ENCODE results near the gene CACUL1. TPM values are rescaled to one million over a fixed set of nuclear protein-coding genes. Genes with fewer than 3 reads are reported as not detected.

The CACUL1 gene
- total RNA-seq, 1 experiment from 2014 or later, result 31.9 TPM

DNA sequence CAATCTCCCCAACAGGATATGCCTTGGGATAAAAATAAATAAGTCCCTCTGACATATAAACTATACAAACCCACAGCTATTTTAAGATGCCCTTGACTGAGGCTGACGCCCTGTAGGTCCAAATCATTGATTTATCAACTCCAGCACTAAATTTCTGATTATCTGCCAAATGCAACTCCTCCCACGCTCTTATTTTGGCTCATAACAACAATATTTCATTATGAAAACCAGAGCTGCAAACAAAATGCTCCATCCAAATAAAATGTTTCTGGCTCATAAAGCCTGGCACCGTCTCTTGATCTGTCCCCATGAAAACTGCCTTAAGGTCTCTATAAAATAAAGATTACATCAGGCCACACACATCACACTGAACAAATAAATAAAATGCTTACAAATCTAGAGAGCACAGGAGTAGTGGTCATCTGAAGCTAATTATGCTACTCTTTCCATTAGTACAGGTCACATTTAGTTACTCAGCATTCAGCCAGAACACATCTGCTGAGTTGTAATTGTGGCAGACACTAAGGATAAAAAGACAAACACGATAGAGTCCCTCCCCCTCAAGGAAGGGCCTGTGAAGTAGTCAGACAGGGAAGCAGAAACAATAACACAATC, 28.8 kb downstream of the CACUL1 start:
- intact Hi-C loops (cut with micrococcal nuclease; ENCODE audit: unreplicated experiment), result no loop called here
- ChIA-PET CTCF (no interaction called here), POLR2A (ENCODE audit: low non-redundant PET) (interaction anchor here (0.6 kb wide), 1 partner anchor 744 kb away, joined by 3 read pairs; no protein-coding TSS in a partner anchor)
- no peaks in the 10 kb centered on the region for H3K27me3 ChIP-seq (replicated peaks; ENCODE audit: insufficient read depth, low read depth, low read length, poor library complexity)
- no TSS peak for BruUV-seq (replicated peaks)
- H3K9me3 ChIP-seq (ENCODE audit: low read depth, low read length, poor library complexity, severe bottlenecking), result no peaks in the 10 kb centered on the region
- no peak overlapping the region for H3K27ac ChIP-seq (ENCODE audit: low read depth, low read length, poor library complexity, severe bottlenecking)
- H3K36me3 ChIP-seq (ENCODE audit: insufficient read depth, low read length, poor library complexity, severe bottlenecking), result no peaks in the 10 kb centered on the region
- TF ChIP-seq, protein P1, sequence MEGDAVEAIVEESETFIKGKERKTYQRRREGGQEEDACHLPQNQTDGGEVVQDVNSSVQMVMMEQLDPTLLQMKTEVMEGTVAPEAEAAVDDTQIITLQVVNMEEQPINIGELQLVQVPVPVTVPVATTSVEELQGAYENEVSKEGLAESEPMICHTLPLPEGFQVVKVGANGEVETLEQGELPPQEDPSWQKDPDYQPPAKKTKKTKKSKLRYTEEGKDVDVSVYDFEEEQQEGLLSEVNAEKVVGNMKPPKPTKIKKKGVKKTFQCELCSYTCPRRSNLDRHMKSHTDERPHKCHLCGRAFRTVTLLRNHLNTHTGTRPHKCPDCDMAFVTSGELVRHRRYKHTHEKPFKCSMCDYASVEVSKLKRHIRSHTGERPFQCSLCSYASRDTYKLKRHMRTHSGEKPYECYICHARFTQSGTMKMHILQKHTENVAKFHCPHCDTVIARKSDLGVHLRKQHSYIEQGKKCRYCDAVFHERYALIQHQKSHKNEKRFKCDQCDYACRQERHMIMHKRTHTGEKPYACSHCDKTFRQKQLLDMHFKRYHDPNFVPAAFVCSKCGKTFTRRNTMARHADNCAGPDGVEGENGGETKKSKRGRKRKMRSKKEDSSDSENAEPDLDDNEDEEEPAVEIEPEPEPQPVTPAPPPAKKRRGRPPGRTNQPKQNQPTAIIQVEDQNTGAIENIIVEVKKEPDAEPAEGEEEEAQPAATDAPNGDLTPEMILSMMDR (conservative IDR thresholded peaks at IDR 0.05; ENCODE audit: low read depth, low read length), result no peak
- no peak for TF ChIP-seq EZH2 (IDR thresholded peaks at IDR 0.05; ENCODE audit: borderline replicate concordance, low read depth, low read length, poor library complexity, severe bottlenecking)
- DNase-seq (ENCODE audit: low spot score), result no peak
- no peak overlapping the region for H3K4me3 ChIP-seq (ENCODE audit: low read depth, low read length, poor library complexity, severe bottlenecking)
- no peaks in the 10 kb centered on the region for H3K4me1 ChIP-seq (ENCODE audit: insufficient read depth, low read length, poor library complexity, severe bottlenecking)

DNA sequence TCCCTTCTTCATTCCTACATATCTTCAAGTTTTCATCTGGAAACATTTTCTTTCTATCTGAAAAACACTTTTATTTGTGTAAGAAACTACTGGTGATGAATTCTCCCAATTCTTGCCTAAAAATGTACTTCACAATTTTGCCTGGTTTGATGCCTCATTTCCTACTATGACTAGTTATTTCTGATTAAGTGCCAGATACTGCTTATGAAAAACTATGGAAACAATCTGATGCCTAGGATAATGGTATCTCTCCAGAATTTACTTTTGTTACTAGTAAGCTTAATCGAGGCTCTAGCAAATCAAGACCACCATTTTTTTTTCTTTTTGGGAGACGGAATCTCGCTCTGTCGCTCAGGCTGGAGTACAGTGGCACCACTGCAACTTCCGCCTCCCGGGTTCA, 31.3 kb downstream of the CACUL1 start:
- no TSS peak for BruUV-seq (replicated peaks)
- H3K4me3 ChIP-seq (ENCODE audit: low read depth, low read length, poor library complexity, severe bottlenecking), result no peak overlapping the region
- H3K36me3 ChIP-seq (ENCODE audit: insufficient read depth, low read length, poor library complexity, severe bottlenecking), result no peaks in the 10 kb centered on the region
- no peaks in the 10 kb centered on the region for H3K9me3 ChIP-seq (ENCODE audit: low read depth, low read length, poor library complexity, severe bottlenecking)
- ChIA-PET POLR2A (ENCODE audit: low non-redundant PET) (no interaction called here), CTCF (no interaction called here)
- H3K27ac ChIP-seq (ENCODE audit: low read depth, low read length, poor library complexity, severe bottlenecking), result no peak overlapping the region
- no peaks in the 10 kb centered on the region for H3K4me1 ChIP-seq (ENCODE audit: insufficient read depth, low read length, poor library complexity, severe bottlenecking)
- TF ChIP-seq, protein P1 (conservative IDR thresholded peaks at IDR 0.05; ENCODE audit: low read depth, low read length), result no peak
- TF ChIP-seq EZH2 (IDR thresholded peaks at IDR 0.05; ENCODE audit: borderline replicate concordance, low read depth, low read length, poor library complexity, severe bottlenecking), result no peak
- intact Hi-C loops (cut with micrococcal nuclease; ENCODE audit: unreplicated experiment), result no loop called here
- H3K27me3 ChIP-seq (replicated peaks; ENCODE audit: insufficient read depth, low read depth, low read length, poor library complexity), result no peaks in the 10 kb centered on the region
- no peak for DNase-seq (ENCODE audit: low spot score)

DNA sequence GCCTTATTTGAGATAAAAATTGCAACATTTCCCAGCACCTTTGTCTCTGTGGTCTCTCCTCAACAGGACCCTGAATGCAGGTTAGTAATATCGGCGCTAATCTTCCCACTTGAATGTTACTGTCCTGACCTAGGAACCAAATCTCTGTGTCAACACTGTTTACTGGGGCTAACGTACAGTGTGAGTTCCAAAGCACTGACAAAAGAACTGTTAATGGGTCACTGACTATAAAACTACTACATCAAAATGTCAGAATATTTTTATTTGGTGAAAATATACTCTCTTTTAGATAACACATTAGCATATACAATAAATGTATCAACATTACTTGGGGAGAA, 33.3 kb downstream of the CACUL1 start:
- Histone ChIP-seq H3K27me3 (replicated peaks; ENCODE audit: insufficient read depth, low read depth, low read length, poor library complexity) (no peaks in the 10 kb centered on the region), H3K36me3 (ENCODE audit: insufficient read depth, low read length, poor library complexity, severe bottlenecking) (no peaks in the 10 kb centered on the region), H3K4me1 (ENCODE audit: insufficient read depth, low read length, poor library complexity, severe bottlenecking) (no peaks in the 10 kb centered on the region), H3K4me3 (ENCODE audit: low read depth, low read length, poor library complexity, severe bottlenecking) (no peak overlapping the region), H3K27ac (ENCODE audit: low read depth, low read length, poor library complexity, severe bottlenecking) (no peak overlapping the region), H3K9me3 (ENCODE audit: low read depth, low read length, poor library complexity, severe bottlenecking) (no peaks in the 10 kb centered on the region)
- TF ChIP-seq, protein P1 (conservative IDR thresholded peaks at IDR 0.05; ENCODE audit: low read depth, low read length), result no peak
- TF ChIP-seq EZH2 (IDR thresholded peaks at IDR 0.05; ENCODE audit: borderline replicate concordance, low read depth, low read length, poor library complexity, severe bottlenecking), result no peak
- ChIA-PET POLR2A (ENCODE audit: low non-redundant PET) (no interaction called here), CTCF (interaction anchor here (0.8 to 1.0 kb wide), 3 partner anchors 9 to 153 kb away, joined by 3 to 14 read pairs (median 6); no protein-coding TSS in a partner anchor)
- DNase-seq (ENCODE audit: low spot score), result no peak
- BruUV-seq (replicated peaks), result no TSS peak
- intact Hi-C loops (cut with micrococcal nuclease; ENCODE audit: unreplicated experiment), result loop anchor here (1.0 kb wide), 1 partner anchor 153 kb away; no protein-coding TSS in a partner anchor

All from A673 (cell line).